GM19397 (cell line): ENCODE data around the gene PIK3R2.
"Not testable (repeated sequence)": the region's sequence is repeated elsewhere in the genome, so short reads cannot be mapped to it uniquely, and the experiment has no call there.

ENCODE experiments used
- ATAC-seq: cut with Tn5 transposase; IDR thresholded peaks from one replicate; pipeline ENCODE4 v1.9.1; 2021; ENCODE audit warnings: mild to moderate bottlenecking, moderate library complexity; ENCODE audit not compliant: unreplicated experiment

Gene PIK3R2

DNA sequence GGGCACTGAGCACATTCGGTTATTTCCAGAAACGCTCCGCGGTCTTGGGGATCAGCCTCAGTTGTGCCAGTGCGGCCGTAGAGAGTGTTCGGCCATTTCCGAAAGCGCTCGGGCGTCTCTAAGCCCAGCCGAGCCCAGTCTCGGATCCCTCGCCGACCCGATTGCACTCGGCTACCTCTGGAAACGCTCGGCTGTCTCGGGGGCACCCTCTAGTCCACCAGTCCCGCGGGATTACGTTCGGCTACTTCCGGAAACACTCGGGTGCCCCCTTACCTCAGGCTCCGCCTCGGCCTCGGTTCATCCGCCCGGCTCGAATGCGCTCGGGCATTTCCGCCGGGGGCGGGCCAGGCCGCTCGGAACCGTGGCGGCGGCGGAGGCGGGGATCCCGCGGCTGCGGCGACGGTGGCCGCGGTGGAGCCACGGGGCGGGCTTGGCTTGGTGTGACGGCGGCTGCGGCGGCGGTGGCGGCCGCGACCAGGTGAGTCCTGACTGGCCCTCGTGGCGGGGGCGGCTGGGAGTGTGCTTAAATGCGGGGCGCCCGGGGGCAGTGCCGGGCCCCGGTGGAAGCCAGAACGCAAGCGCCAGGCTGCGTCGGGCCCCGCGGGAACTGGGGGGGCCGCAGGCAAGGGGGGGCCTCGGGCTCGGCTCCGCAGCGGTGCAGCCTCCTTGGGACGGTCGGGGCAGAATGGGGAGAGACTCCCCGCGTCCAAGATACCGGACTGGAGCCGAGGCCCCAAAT lies at the start of gene PIK3R2:
PIK3R2 (plus strand) TSS at position 347 of the 739 bp plus-strand sequence. CDS start 2,717 bp downstream, outside the sequence.
- peak; percentile 66 for ATAC-seq

GRCh38 chr19:18104793-18105131 lies 48.2 kb upstream of the PIK3R2 start:
- ATAC-seq, result no peak

- not testable (repeated sequence) for ATAC-seq
Observed at GRCh38 chr19:18105259-18105658, 47.7 kb upstream of the PIK3R2 start.

DNA sequence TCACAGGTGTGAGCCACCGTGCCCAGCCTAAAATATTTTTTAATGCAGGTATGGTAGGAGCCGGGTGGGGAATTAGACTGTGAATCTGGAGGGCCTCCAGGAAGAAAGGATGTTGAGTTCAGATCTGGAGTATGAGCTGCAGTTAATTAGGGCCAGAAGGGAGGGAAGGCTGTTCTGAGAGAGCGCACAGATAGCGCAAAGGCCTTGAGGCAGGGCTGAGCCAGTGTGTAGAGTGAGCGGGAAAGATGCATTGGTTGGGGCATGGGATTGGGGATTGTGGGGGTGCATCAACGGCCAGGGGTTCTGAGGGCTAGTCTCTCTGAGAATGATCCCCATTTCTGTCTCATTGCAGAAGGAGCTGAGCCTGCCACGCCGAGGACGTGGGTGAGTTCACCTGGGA lies 45.7 kb upstream of the PIK3R2 start:
- ATAC-seq, result no peak

- no peak for ATAC-seq
Observed at GRCh38 chr19:18108897-18109296, 44.1 kb upstream of the PIK3R2 start.

- no peak for ATAC-seq
Observed at GRCh38 chr19:18109341-18109732, 43.6 kb upstream of the PIK3R2 start.

DNA sequence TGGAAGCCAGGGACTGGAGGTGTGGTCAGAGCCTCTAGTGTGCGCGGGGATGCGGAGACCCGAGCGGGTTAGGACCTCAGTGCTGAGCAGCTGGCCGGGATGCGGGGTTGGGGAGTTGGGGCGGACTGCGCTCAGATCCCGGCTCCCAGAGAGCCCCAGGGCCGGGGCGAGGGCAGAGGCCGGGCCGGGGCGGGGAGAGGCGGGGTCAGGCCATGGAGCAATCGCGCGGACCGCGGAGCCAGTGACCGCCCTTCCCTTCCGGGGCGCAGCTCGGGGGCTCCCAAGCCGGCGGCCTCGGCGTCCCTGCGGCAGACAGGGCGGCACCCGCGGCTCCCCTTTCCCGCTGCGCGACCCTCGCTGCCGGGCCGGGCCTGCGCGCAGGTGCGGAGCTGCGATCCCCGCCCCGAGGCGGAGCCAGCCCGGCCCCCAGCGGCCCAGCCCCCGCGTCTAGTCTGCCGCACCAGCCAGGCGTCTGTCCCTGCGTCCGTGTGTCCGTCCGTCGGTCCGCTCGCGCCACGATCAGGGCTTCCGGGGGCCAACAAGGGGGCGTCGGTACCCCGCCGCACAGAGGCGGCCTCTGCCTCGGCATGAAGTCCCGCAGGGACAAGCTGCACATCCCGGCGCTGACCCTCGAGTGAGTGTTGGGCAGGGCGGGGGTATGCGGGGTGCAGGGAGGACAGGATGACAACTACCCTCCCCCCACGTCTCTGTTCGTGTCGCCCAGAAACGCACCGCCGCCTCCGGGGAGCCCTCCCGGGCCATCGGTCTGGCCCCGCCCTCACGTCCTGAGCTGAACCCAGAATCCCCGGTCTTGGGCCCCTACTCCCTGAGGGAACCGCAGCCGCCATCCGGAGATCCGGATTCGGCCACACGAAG lies 43.0 kb upstream of the PIK3R2 start:
- ATAC-seq, result no peak

DNA sequence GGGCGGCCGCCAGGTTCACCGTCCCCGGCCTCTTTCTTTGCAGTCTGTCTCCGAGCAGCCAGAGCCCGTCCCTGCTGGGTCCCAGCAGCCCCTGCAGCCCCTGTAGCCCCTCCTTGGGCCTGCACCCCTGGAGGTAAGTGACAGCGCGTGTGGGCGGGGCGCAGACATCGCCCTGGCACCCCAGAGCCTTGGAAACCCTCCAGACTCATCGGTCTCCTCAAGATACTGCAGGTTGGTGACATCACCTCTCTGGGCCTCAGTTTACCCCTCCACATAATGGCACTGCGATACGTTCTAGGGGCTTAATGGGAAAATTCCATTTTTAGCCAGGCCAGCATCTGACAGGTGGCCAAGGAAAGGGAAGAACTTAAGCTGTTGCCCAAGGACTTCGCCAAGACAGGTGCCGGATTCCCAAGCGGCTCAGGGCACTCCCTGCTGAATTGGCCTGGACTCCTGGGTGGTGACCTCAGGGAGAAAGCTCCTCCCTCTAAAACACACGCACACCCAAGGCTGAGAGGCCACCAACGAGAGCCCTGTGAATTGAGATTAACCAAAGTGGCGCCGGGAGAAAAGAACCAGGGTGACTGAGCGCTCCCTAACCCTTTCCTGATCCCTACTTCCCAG lies 42.2 kb upstream of the PIK3R2 start:
- ATAC-seq, result no peak

DNA sequence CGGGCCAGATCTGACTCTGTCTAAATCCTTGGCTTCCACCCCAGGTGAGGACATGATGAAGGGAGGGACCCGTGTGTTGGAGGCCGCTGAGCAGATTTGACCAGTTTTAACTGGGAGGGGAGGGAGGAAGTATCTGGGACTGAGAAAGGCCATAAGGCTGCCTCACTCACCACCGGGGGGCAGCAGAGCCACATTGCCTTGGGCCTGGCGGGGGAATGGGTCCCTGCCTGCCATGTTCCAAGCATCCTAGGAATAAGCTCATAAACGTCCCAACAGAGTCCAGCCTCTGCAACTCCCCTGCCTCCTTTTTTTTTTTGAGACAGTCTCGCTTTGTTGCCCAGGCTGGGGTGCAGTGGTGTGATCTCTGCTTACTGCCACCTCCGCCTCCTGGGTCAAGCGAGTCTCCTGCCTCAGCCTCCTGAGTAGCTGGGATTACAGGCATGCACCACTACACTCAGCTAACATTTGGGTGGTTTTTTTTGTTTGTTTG lies 39.9 kb upstream of the PIK3R2 start:
- no peak for ATAC-seq

DNA sequence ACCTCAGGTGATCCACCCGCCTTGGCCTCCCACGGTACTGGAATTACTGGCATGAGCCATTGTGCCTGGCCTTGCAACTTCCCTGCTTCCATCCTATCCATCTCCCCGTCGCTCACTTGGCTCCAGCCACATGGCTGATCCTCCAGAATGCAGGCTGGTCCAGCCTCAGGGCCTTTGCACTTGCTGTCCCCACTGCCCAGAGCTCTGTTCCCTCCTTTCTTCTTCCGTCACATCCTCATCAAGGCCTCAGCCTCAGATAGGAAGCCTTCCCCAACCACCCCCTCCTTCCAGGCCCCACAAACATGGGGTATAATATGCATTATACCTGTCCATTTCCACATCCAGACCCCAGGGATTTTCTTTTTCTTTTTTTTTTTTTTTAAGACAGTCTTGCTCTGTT lies 39.1 kb upstream of the PIK3R2 start:
- ATAC-seq, result no peak

GRCh38 chr19:18114483-18114882 lies 38.5 kb upstream of the PIK3R2 start:
- no peak for ATAC-seq

- ATAC-seq, result no peak
Observed at GRCh38 chr19:18117364-18117691, 35.6 kb upstream of the PIK3R2 start.

DNA sequence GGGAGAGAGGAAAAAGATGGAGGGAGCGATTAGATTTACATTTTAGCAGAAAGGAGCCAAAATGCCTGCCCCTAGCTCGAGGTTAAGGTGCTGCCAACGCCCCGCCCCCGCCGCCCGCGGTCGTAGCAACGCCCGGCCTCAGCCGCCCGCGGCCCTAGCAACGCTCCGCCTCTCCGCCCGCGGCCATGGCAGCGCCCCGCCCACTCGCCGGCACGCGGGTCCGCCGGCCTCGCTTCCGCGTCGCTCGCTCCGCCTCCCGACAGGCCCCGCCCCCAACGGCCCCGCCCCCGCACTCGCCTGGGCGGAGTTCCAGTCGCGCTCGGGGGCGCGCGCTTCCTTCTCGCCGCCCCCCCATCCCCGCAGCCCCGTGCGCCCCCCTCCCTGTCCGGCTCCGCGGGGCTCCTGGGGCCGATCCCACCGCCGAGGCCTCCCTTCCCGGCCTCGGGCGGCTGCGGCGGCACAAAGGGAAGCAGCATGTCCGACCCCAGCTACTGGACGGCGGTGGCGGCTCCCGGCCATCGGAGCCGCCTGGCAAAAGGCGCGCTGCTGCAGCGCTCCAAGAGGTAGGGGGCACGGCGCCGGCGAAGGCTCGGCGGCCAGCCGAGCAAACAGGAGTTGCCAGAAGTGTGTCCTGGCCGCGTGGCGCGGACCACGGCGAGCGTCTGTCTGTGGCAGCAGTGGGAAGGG lies 35.1 kb upstream of the PIK3R2 start:
- peak; percentile 82 for ATAC-seq

- ATAC-seq, result no peak
Observed at GRCh38 chr19:18118420-18119012, 34.4 kb upstream of the PIK3R2 start.

DNA sequence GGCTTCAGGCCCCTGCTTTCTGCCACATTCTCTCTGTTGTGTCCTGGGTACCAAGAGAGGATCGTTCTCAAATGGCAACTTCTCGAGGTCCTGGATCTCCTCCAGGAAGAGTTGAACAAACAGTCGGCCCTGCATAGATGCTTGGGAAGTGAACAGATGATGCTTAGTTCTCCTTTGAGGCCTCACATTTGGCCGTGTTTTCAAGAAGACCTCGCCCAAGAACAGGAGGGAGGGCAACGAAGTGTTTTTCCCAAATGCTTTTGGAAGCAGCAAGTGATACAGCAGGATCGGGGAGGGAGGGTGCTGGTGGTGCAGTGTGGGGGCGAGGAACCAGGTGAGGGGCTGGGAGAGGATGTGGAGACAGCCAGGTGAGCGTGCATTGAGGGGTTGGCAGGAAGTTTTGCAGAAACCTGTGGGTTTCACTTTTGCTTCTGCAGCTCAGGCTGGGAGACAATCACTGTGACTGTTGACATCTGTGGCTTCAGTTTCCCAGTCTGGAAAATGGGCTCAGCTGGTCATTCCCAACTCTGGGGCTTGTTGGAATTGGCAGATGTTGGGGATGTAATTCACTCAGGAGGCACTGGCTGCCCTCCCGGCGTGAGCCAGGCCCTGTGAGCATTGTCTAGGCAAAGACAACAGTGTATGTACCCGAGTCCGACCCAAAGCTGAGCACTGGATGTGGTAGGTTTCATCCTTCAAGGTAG lies 33.8 kb upstream of the PIK3R2 start:
- ATAC-seq, result no peak

- ATAC-seq, result no peak
Observed at GRCh38 chr19:18119717-18120105, 33.3 kb upstream of the PIK3R2 start.

DNA sequence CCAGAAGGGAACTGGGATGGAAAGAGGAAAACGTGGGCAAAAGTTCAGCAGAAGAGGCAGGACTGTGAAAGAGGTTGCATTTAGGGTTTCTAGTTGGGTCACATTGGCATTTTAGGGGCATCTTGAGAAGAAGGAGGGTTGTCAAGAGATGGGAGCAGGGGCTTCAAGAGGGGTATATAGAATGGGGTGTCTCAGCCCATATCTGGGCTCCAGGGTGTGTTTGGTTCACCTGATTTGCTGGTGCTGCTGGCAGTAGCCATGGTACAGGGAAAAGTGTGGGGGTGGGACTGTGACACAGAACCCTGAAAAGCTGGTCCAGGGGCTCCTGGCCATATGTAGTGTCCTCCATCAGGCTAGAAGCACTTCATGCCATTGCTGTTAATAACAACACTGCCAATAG lies 32.8 kb upstream of the PIK3R2 start:
- ATAC-seq, result no peak

- ATAC-seq, result no peak
Observed at GRCh38 chr19:18121166-18121565, 31.8 kb upstream of the PIK3R2 start.

- ATAC-seq, result no peak
Observed at GRCh38 chr19:18122424-18122823, 30.5 kb upstream of the PIK3R2 start.
